HG02938 (cell line): ENCODE results near the gene MFN2.
"Not testable (repeated sequence)": the region's sequence is repeated elsewhere in the genome, so short reads cannot be mapped to it uniquely, and the experiment has no call there.

Experiments
- ATAC-seq: cut with Tn5 transposase; IDR thresholded peaks from one replicate; pipeline ENCODE4 v1.9.1; 2021; ENCODE audit warnings: mild to moderate bottlenecking, moderate library complexity; ENCODE audit not compliant: unreplicated experiment

MFN2 gene

DNA sequence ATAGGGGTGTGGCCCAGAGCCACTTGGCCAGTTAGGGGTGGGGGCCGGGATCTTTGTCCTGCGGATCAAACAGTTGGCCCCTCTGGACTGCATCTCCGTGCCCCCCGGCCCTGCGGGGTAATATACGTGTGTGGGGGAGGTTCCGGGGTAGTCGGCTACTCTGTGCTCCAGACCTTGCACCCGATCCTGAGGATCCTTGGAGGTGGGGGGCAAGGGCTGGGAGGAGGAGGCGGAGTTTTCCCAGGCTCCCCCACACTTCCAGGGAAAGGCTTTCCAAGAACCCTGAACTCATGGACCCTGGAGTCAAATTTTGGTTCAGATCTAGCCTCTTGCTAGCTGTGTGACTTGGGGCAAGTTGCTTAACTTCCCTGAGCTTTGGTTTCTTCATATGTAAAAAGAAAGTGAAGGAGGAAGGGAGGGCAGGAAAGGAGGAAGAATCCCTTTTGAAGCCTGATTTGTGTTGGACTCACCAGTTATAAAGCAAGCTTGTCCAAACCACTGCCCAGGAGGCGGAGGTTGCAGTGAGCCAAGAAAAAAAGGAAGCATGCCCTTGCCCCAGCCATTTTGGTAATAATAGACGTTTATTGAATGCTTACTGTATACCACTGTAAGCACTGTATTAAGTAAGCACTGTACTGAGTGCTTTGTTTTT is 39.7 kb downstream of the MFN2 start:
- no peak for ATAC-seq

DNA sequence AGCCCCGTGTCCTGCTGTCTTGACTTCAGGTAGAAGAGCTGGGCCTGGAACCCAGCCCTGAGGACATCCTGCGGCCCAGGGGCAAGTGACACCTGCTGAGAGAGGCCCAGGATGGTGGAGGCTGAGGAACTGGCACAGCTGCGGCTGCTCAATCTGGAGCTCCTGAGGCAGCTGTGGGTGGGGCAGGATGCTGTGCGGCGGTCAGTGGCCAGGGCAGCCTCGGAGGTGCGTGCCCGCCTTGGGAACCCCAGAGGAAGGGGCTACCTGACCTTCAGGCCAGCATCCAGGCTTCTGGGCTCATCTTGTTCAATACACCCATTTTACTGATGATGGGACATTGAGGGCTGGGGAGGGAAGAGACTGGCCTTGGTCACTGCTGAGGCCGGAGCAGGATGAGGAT is 41.4 kb downstream of the MFN2 start:
- no peak for ATAC-seq

DNA sequence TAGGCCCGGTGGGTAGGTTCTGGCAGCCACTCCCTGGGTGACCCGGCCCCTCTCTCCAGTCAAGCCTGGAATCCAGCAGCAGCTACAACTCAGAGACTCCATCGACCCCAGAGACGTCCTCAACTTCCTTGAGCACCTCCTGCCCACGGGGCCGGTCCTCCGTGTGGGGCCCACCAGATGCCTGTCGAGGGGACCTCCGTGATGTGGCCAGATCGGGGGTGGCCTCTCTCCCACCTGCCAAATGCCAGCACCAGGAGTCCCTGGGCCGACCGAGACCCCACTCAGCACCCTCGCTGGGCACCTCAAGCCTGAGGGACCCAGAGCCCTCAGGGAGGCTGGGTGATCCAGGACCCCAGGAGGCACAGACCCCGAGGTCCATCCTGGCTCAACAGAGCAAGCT is 41.8 kb downstream of the MFN2 start:
- ATAC-seq, result no peak

DNA sequence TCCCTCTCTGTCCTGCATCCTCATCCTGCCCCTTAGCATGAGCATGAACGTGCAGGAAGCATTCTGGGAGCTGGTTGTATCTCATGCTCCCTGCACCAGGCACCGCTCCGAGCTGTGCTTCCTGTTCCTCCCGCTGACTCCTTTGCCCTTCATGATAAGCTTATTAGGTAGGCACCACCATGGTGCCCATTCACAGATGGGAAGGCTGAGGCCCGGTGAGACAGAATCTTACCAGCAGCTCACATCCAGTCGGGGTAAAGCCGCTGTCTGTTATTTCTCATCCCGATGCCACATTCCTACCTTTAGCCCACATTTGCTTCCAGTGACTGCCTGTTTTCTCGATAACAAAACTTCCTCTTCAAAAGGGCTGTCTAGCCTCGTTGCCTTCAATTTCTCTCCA is 46.3 kb downstream of the MFN2 start:
- no peak for ATAC-seq

- no peak for ATAC-seq
Measured at GRCh38 chr1:12028248-12028647, 48.0 kb downstream of the MFN2 start.

- ATAC-seq, result no peak
Measured at GRCh38 chr1:12028957-12029511, 48.8 kb downstream of the MFN2 start.

DNA sequence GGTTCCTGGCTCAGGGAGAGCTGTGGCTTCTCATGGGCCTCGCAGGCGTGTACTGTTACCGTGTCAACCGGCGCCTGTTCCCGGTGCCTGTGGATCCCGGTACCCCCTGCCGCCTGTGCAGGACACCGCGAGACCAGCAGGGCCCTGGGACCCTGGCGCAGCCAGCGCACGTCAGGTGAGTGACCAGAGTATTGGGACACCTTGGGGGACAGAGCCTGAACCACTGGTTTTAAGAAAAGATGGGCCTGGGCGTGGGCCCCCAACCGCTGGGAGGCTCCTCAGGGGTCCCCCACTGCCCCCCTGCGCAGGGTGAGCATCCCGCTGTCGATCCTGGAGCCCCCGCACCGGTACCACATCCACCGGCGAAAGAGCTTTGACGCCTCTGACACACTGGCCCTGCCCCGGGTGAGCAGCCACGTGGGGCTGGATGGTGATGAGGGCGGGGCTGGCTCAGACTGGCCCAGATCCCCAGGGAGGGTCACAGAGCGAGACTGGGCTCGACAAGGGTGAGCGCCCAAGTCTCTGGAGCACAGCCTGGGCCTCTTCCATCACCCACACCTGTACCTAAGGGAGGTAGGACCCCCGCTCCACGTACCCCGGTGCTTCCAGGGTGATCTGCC is 49.6 kb downstream of the MFN2 start:
- no peak for ATAC-seq

GRCh38 chr1:12031039-12031980 is 51.1 kb downstream of the MFN2 start:
- no peak for ATAC-seq

DNA sequence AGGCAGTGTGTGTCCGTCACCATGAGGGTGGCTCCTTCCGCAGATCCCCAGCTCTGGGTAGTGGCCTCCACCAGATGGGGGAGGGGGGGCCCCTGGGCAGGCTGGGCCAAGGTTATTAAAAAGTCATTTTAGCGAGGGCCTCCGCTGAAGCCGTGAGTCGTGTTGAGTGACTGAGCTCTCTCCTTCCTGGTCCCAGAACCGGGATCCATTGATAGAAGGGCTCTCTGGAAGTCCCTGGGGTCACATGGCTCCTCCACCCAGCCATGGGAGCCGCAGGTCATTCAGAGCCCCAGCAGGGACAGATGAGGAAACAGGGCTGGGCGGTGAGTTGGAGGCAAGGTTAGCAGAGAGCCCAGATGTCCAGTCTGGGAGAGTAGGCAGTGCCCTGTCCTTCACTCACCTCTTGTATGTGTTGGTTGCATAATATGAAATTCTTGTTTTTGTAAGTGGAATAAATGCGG is 51.9 kb downstream of the MFN2 start:
- ATAC-seq, result no peak

DNA sequence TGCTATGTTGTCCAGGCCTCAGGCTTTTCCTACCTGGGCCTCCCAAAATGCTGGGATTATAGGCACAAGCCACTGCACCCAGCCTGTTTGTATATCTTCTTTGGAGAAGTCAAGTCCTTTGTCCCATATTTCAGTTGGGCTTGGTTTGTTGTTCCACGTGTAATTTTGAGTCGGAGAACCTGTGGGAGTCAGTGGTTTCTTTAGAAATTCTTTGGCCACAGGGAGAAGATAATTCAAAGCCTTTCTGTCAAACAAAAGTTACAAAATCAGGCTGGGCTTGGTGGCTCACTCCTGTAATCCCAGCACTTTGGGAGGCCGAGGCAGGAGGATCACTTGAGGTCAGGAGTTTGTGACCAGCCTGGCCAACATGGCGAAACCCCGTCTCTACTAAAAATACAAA is 53.2 kb downstream of the MFN2 start:
- not testable (repeated sequence) for ATAC-seq

DNA sequence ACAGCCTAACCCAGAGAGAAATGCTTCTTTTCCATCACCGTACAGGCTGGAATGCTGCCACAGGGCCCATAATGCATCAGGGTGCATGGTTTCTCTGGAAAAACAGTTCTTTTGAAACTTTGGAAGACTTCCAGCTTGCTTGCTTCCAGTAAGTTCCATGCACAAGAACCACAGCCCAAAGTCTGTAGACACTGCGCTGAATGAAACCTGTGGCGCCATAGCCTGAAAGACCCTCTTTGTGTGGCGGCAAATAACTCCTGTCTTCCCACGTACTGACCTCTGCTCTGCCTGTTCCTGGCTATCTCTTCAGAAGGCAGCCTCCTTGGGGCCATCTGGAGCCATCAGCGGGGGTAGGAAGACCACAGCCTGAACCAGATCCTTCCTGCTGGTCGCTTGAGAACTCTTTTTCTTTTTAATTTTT is 54.1 kb downstream of the MFN2 start:
- ATAC-seq, result no peak

DNA sequence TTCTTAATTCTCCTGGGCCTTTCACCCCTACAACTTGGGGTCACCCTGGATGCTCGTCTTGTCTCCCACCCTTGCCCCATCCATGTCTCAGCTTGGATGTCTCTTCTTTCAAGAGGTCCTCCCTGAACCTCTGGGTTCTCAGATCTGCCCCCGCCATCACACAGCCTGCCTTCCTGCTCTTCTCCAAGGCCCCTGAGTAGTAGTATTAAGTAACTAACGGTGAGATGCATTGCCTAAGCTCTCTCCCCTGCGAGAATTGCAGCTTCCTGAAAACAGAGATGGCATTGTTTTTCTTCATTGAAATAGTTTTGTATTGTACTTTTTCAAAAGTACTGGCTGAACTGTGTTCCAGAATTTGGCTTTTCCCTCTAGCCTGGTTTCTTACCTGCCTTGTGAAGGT is 55.1 kb downstream of the MFN2 start:
- no peak for ATAC-seq

DNA sequence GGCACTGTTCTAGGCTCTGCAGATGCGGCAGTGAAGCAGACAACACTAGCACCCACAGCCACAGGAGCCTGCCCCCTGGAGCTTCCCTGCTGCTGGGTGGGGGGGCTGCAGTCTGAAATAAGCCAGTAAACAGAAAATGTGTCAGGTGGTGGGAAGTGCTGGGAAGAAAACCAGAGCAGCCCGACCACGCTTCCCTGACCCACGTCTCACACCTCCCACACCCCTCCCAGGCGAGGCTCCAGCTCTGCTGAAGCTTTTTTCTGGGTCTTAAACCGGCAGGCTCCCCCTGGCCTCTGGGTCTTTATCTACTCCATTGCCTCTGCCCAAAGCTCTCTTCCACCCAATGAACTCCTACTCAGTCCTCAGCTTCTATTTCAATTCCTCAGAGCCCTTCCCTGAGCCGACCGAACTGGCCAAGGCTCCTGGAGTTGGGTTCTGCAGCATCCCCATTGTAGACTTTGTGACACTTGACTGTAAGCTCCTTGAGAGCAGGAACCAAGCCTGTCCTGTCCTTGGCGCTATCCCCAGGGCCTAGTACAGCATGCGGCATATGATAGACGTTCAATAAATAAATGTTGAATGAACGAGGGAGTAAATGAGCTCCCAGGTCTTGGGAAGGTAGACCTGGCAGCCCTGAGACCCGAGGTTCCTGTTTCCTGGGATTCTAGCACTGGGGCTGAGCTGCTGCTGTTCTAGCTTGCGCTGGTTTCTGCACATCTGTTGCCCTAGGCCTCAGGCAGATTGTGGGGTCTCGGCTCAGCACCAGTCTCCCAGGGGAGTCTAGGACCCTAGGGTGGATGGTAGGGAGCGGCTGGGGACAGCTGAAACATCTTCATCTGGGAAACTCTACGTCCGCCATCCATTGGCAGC is 57.5 kb downstream of the MFN2 start:
- ATAC-seq, result no peak

GRCh38 chr1:12038356-12039163 is 58.3 kb downstream of the MFN2 start:
- no peak for ATAC-seq

DNA sequence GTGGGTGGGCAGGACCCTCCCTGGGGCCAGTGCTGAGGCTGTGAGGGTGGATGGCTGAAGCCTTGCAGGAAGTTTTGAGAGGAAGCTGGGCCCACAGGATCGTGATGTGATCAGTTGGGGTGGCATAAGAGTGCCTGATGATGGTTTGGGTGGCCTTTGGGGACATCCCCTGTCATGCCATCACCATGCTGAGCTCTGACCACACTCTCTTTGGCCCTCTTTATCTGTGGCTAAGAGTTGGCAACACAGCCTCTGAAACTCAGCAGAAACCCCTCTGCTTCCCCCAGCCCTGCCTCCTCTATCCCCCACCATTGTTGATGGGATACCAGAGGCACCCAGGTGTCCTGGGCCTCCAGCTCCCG is 58.9 kb downstream of the MFN2 start:
- no peak for ATAC-seq

DNA sequence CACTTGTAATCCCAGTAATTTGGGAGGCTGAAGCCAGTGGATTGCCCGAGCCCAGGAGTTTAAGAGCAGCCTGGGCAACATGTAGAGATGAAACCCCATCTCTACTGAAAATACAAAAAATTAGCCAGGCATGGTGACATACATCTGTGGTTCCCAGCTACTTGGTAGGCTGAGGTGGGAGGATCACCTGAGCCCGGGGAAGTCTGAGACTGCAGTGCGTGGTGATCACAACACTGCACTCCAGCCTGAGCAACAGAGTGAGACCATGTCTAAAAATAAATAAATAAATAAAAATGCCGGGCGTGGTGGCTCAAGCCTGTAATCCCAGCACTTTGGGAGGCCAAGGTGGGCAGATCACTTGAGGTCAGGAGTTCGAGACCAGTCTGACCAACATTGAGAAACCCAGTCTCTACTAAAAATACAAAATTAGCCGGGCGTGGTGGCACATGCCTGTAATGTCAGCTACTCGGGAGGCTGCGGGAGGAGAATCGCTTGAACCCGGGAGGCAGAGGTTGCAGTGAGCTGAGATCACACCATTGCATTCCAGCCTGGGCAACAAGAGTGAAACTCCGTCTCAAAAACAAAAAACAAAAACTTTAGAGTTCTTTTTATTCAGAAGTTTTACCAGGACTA is 59.7 kb downstream of the MFN2 start:
- peak; percentile 43 for ATAC-seq

- ATAC-seq, result peak; percentile 81
Measured at GRCh38 chr1:12040457-12041051, 60.3 kb downstream of the MFN2 start.

GRCh38 chr1:12044187-12044877 is 64.1 kb downstream of the MFN2 start:
- ATAC-seq, result not testable (repeated sequence)
